MM.1S (cell line): ENCODE measurements around the gene MGAT4D.

Source experiments
- CTCF ChIP-seq: fragments of 300-600 bp; sonication (generic); IDR thresholded peaks from 2 replicates; pipeline ENCODE4 v1.5.1; 2016; ENCODE audit warnings: antibody characterized with exemption, low read length, mixed read lengths
- EZH2 ChIP-seq: fragments of 300-600 bp; sonication (generic); optimal IDR thresholded peaks from 2 replicates; pipeline ENCODE3; 2017; ENCODE audit warnings: low read depth, mild to moderate bottlenecking, antibody characterized with exemption, low read length, mixed read lengths
- EZH2phosphoT487 ChIP-seq: fragments of 300-600 bp; sonication (generic); IDR thresholded peaks from 2 replicates; pipeline ENCODE4 v1.6.1; 2018; ENCODE audit warnings: antibody characterized with exemption, low read length

- TF ChIP-seq CTCF, result no peak
- TF ChIP-seq EZH2, result no peak
- TF ChIP-seq EZH2phosphoT487, result no peak
These were observed 31.3 kb upstream of the MGAT4D start for GRCh38 chr4:140529434-140529833.
